AG09319 (cell line): ENCODE measurements around the gene NCMAP.

Experiments used
- DNase-seq: peaks from one replicate; pipeline ENCODE4 v3.0.0-alpha.2; 2010; ENCODE audit warnings: low read depth; ENCODE audit errors: extremely low read depth
- TF ChIP-seq, protein P1 (sequence below): IDR thresholded peaks from 2 replicates; pipeline ENCODE4 v1.5.1; 2011; ENCODE audit warnings: low read depth, mild to moderate bottlenecking, inconsistent platforms, low read length, moderate library complexity

Gene NCMAP

DNA sequence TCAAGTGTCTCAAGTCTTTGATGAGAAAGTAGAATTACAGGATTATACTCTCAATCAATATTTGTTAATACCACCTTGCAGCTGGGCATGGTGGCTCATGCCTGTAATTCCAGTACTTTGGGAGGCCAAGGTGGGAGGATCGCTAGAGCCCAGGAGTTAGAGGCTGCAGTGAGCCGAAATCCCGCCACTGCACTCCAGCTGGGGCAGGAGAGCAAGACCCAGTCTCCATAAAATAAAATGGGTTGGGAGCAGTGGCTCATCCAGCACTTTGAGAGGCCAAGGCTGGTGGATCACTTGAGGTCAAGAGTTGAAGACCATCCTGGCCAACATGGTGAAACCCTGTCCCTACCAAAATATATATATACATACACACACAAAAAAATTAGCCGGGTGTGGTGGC lies 1.2 kb upstream of the NCMAP start:
- DNase-seq, result no peak
- TF ChIP-seq, protein P1, sequence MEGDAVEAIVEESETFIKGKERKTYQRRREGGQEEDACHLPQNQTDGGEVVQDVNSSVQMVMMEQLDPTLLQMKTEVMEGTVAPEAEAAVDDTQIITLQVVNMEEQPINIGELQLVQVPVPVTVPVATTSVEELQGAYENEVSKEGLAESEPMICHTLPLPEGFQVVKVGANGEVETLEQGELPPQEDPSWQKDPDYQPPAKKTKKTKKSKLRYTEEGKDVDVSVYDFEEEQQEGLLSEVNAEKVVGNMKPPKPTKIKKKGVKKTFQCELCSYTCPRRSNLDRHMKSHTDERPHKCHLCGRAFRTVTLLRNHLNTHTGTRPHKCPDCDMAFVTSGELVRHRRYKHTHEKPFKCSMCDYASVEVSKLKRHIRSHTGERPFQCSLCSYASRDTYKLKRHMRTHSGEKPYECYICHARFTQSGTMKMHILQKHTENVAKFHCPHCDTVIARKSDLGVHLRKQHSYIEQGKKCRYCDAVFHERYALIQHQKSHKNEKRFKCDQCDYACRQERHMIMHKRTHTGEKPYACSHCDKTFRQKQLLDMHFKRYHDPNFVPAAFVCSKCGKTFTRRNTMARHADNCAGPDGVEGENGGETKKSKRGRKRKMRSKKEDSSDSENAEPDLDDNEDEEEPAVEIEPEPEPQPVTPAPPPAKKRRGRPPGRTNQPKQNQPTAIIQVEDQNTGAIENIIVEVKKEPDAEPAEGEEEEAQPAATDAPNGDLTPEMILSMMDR, result no peak

DNA sequence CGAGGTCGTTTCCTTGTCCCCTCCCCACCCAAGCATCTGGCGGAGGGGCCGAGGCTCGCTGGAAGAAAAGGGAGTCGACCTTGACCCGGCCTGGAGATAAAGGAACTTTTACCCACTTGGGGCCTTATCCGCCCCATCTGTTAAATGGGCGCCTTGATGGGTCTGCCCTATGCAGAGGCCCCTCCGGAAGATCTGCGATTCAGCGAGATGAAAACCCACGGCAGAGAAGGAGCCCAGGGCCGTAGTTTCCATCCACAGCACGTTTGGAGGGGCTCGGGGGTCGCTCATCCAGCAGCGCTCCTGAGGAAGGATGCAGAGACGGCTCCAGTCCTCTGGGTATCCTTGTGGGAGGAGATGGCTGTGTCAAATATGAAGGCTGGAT lies 518 bp downstream of the NCMAP start:
- TF ChIP-seq, protein P1, result no peak
- no peak for DNase-seq

DNA sequence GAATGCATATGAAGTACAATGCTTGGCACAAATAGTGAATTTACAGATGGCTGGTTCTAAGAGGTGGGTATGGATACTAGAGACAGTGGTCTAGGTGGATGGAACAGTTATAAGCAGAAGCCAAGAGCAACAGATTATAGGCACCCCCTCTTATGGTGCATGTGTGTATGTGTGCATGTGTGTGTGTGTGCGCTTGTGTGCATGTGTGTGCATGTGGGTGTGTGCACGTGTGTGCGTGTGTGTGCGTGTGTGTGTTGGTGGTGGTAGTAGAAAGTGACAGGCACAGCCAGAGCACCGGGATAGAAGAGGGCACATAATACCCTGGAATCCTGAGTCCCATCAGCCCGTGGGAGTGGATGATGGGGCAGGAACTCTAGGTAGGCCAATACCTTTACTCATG lies 1.3 kb downstream of the NCMAP start:
- TF ChIP-seq, protein P1, result no peak
- DNase-seq, result no peak

DNA sequence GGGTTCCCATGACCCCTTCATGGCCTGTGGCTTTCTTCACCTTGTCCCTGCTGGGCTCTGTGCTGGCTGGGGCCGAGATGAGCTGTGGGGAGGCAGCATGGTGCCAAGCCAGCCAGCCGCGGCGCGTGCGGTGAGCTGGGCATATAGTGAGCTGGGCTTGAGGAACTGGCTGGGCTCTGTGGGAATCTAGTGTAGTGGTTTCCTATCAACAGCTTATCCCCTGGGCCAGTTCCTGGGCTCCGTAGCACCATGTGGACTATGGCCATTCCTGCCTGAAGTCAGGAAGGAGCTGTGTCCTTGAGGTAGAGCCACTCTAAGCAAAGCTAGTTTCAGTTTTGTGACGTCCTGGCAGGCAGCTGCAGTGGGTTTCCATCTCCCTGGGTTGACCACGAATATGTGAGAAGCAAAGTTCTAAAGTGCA lies 1.8 kb downstream of the NCMAP start:
- DNase-seq, result no peak
- TF ChIP-seq, protein P1, result no peak

DNA sequence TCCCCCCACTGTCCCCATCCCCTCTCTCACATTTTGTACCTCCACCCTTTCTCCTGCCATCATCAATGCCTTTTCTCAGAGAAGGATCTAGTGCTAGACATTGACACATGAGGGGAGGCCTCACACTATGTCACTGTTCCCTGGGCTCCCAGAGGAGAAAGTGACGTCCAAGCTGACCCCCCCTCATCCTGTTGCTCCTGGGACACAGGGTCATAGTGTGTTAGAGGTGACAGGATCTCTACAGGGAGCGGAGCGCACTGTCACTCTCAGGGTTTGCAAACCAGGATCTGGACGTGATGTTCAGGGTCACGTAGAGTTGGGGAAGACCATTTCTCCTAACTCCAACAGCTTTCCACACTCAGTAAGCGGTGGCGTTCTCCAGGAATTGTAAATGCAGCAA lies 2.6 kb downstream of the NCMAP start:
- no peak for DNase-seq
- TF ChIP-seq, protein P1, result no peak

DNA sequence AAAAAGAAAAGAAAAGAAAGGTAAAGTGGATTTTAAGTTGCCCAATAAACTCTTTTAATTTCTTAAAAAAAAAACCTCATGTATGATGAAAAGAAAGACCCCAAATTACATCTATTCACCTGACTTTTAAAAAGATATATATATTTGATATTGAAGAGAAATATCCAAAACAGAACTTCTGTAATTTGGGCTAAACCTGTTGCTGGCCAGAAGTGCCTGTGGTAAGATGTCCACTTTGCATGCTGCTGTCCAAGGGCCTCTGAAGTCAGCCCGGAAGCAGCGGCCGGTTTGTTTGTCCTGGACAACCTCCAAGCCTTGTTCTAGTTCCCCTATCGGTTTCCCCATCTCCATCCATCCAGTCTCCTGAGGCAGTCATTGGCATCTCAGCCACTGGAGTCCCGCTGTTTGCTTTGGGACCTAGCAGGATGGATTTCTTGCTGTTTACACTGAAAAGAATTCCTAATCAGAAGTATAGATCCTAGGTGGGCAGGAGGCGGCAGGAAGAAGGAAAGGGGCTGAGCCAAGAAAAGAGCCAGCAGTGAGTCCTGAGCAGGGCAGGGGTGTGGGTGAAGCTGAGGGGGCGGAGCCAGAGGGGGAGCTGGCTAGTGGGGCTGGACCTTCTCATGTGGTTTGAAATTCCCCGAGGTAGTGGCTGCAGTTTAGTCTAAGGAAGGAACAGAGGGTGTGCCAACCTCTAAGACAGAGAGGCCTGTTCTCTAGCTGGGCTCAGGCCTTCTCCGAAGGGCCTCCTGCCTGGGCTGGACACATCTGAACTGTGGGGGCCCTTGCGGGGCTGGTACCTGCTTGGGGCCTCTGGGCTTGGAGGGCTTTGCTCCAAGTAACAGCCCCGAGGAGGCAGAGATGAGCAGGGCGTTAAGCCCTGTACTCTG lies 3.3 kb downstream of the NCMAP start:
- TF ChIP-seq, protein P1, result no peak

DNA sequence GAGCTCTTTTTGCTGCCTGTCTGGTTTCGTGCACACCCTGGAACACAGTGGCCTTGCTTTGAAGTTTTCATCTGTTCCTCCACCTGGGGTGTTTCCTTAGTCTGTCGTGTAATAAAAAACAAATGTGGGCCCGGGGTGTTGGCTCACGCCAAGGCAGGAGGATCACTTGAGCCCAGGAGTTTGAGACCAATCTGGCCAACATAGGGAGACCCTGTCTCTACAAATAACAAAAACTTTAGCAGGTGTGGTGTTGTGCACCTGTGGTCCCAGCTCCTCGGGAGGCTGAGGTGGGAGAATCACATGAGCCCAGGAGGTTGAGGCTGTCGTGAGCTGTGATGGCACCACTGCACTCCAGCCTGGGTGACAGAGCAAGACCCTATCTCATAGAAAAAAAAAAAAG lies 4.5 kb downstream of the NCMAP start:
- DNase-seq, result no peak
- TF ChIP-seq, protein P1, result no peak

More for the DNA sequence above, 3.3 kb downstream of the NCMAP start:
- DNase-seq, result peak; percentile 32
